Measurements from ENCODE around the gene MPEG1.

MPEG1 gene

DNA sequence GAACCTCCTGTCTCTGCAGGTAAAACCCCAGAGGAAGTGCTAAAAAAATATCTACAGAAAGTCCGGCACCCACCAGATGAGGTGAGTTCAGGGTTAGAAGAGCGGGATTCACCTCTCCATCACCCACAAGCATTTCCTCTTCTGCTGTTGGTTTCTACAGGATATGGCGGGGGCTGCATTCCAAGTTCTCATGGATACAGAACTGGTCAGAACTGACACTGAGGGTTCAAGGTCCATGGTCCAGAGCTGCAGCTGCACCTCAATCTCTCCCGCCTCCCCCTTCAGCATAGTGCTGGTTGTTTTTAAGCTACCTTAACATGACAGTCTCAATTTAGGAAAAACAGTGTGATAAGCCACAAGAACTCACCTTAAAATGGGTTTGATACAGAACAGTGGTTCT lies 21.6 kb downstream of the MPEG1 start:
- H3K4me3 ChIP-seq (ENCODE audit: low read depth, low read length) = no peak overlapping the region

DNA sequence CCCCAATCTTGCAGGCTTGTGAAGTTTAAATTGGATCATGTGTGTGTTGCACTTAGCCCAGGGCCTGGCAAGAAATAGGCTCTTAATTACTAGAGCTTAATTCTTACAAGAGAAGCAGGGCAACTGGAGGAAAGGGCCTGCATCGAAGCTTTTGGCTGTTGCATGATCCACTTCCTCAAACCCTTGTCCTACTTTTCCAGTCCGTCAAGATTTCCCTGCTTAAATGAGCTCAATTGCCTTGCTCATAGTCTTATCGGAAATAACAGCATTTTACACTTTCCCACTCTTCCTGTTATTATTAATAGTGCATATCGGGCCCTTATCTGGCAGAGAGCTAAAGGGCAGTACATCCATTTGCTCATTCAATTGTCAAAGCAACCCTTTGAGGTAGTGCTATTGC lies 22.7 kb downstream of the MPEG1 start:
- H3K4me3 ChIP-seq (ENCODE audit: low read depth, low read length) = no peak overlapping the region

DNA sequence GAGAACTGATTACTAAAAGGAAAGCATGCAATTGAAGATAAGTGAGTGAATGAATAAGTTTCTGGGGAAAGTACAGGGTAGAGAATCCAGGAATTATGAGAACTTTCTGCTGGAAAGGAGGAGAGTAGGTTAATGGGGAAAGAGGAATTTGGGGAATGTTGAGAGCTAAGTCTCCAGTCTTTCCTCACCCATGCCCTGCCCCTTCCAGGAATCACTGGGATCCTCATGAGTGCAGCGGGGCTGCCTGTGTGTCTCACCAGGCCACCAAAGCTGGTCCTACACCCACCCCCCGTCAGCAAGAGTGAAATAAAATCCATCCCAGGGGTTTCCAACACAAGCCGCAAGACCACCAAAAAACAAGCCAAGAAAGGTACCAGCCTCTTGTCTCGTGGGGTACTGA lies 23.8 kb downstream of the MPEG1 start:
- H3K4me3 ChIP-seq (ENCODE audit: low read depth, low read length) = no peak overlapping the region

- no peak overlapping the region for H3K4me3 ChIP-seq (ENCODE audit: low read depth, low read length)
Observed at GRCh38 chr11:59187587-59187986, 25.1 kb downstream of the MPEG1 start.

- H3K4me3 ChIP-seq (ENCODE audit: low read depth, low read length) = no peak overlapping the region
Observed at GRCh38 chr11:59187035-59187434, 25.7 kb downstream of the MPEG1 start.

- H3K4me3 ChIP-seq (ENCODE audit: low read depth, low read length) = no peak overlapping the region
Observed at GRCh38 chr11:59186130-59186594, 26.6 kb downstream of the MPEG1 start.

DNA sequence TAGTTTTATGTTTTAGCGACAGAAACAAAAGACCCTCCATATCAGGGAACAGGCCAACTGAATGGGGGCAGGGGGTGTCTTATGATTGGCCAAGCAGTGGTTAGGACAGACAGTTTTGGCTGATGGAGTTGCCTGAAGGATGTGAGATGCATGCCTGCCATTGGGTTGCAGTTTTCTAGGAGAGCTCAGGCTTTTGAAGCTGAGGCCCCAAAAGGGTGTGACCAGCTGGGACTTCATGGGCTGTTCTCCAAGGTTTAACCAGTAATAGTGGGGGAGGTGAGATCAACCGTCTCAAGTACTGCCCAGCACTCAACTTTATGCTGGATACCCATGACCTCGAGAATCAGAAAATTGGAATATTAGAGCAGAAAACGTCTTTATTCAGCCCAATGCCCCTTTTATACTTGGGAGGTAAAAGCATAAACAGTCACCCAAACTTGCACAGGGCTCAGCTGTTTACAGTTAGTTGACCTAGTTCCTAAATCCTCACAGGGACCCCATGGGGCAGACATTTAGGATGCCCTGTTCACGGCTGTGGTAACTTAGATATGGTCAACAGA lies 27.3 kb downstream of the MPEG1 start:
- no peak overlapping the region for H3K4me3 ChIP-seq (ENCODE audit: low read depth, low read length)

- H3K4me3 ChIP-seq (ENCODE audit: low read depth, low read length) = no peak overlapping the region
Observed at GRCh38 chr11:59184691-59185339, 27.9 kb downstream of the MPEG1 start.

GRCh38 chr11:59183771-59184170 lies 29.0 kb downstream of the MPEG1 start:
- H3K4me3 ChIP-seq (ENCODE audit: low read depth, low read length) = no peak overlapping the region

DNA sequence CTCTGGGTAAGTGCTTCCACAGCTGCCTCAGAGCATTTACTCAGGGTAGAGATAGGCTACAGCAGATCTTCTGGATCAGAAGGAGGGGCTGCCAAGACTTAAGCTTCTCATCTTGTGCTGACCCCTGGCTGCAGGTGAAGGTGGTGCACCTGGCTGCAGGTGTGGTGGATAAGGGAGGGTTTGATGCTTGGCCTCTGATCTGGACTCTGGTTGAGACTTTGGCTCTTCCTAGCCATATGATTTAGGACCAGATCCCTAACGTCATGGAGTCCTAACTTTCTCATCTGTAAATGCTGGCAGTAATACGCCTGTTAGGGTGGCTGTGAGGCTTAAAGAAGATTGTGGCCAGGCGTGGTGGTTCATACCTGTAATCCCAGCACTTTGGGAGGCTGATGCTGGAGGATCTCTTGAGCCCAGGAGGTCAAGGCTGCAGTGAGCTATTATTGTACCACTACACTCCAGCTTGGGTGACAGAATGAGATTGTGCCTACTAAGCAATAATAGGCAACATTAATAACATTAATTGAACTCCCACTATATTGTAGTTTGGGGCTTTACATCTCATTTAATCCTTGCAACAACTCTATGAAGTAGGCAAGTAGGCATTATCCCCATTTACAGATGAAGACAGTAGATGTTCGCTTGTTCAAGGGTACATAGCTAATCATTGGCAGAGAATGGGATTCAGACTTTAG lies 30.1 kb downstream of the MPEG1 start:
- H3K4me3 ChIP-seq (ENCODE audit: low read depth, low read length) = no peak overlapping the region

GRCh38 chr11:59181746-59182456 lies 30.8 kb downstream of the MPEG1 start:
- no peak overlapping the region for H3K4me3 ChIP-seq (ENCODE audit: low read depth, low read length)

DNA sequence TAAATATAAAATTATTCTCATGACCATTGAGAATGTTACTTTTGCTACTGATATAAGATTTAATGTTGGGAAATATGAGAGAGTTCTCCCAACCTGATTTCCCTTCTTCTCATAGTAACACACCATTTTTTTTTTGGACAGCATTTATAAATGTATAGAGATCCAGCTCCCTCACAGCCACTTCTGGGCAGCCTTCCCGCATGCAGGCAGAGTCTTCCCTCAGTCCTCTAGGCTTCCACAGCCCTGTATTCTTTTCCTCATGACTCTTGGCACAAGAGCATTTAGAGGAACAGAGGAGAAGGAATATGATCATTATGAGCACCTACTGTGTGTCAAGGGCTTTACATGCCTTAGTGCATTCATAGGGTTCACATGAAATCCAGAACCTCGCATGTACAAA lies 31.8 kb downstream of the MPEG1 start:
- no peak overlapping the region for H3K4me3 ChIP-seq (ENCODE audit: low read depth, low read length)

GRCh38 chr11:59180168-59180776 lies 32.5 kb downstream of the MPEG1 start:
- H3K4me3 ChIP-seq (ENCODE audit: low read depth, low read length) = no peak overlapping the region

GRCh38 chr11:59179121-59179520 lies 33.6 kb downstream of the MPEG1 start:
- no peak overlapping the region for H3K4me3 ChIP-seq (ENCODE audit: low read depth, low read length)

DNA sequence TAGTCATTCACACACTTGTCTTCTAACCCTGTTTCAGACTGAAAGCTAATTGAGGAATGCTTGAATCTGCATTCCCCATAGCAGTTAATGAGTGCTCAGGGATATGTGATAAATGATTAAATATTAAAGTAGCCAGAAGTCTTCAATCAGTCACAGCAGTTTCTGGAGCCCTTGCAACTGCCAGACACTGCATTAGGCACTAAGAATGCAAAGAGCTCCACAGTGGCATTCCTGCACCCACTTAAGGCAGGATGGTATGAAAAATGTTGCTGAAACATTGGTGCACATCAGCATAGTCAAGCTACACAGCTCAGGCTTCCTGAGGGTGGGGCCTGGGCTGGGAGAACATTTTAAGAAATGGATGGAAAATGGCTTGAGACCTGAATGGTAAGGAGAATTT lies 34.3 kb downstream of the MPEG1 start:
- H3K4me3 ChIP-seq (ENCODE audit: low read depth, low read length) = no peak overlapping the region

- no peak overlapping the region for H3K4me3 ChIP-seq (ENCODE audit: low read depth, low read length)
Observed at GRCh38 chr11:59176330-59176729, 36.4 kb downstream of the MPEG1 start.

GRCh38 chr11:59175091-59175501 lies 37.6 kb downstream of the MPEG1 start:
- H3K4me3 ChIP-seq (ENCODE audit: low read depth, low read length) = no peak overlapping the region

DNA sequence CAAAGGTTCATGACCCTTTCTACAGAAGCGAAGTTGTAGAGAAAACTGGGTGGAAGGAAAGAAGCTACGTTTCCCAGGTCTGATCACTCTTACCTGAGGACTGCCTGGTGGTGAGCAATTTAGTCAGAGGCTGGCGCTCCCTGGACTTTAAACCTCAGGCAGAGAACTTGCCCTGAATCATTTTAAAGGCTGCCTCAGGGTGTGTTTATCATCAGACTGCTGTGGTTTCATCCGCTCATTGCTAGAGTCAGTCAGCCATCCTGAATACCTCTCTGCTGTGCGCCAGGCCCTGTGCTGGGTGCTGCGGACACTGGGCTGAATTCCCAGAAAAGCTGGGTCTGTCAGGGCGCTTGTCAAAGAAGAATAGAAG lies 38.1 kb downstream of the MPEG1 start:
- no peak overlapping the region for H3K4me3 ChIP-seq (ENCODE audit: low read depth, low read length)

DNA sequence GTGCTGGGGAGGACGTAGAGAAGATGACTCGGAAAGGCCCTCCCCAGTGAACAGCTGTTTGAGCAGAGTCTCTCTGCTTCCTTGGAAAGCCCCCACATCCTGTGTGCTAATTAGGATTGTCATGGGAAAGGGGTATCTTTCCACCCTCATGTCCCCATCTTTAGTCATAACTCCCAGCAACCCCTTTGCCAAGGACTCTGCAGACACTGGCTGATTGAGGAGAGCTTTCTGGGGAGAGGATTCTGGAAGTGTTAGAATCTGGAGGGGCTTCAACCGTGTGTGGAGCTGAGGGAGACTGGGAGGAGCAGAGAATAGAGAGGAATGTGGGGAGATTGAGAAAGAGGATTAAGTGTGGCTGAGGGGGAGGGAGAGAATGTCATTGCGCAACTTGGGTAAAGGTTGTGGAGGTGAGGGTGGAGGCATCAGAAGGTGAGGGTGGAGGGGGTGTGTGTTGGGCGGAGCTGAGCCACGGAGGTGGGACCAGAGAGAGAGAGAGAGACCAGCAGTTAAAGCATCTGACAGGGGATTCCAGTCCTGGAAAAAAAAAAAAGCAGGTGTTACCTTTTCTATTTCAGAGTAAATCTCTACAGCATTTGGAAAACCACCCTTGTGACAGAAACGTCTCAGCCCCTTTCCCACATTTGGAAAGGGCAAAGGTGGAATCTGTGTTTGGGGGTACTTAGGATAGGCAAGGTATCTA lies 38.6 kb downstream of the MPEG1 start:
- peak overlapping the region; percentile 68 for H3K4me3 ChIP-seq (ENCODE audit: low read depth, low read length)

DNA sequence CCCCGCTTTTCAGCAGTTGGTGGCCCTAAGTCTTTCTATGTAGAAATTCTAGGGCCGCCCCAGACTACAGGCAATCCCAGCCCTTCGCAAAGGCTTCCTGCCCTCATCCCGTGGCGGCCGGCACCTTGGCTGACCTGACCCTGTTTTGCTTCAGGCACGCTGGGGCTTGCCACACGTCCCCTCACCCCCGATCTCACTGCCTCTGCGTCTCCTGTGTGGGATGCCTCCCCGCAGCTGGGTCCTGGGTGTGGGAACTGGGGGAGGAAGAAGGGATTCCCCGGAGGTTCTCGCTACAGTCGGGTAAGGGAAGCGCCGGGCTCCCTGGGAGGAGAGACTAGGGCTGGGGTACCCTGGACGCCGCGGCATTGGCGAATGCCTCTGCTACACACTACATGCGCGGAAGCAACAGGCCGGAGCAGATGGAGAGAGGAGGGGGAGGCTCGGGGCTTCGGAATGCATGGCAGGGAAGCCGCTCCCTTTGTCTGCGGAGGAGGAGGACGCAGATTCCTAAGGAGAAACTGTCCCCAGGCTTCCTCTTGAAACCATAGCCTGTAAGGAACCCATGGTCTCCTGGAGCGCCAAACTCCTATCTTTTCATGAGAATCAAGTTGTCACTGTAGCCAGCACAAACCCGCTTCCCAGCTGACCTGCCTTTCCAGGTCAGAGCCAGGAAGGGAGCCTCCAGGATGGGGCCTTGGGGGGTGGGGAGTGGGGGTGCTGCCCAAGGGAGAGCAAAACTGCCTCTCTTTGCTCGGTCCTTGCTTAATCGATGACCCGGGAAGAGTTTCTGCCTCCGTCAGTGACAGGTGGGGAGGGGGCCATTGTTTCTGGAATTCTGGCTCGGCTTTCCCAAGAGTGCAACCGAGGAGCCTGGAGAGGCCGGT lies 39.4 kb downstream of the MPEG1 start:
- peak overlapping the region; percentile 68 for H3K4me3 ChIP-seq (ENCODE audit: low read depth, low read length)

All from iPS-11a (cell line).